PC-3 (cell line): ENCODE data around the gene IL18RAP. TPM values are rescaled to one million over a fixed set of nuclear protein-coding genes. Genes with fewer than 3 reads are reported as not detected.

ENCODE experiments used
- ATAC-seq: fragments of 200-7000 bp; cut with Tn5 transposase; 2 replicates; pipeline ENCODE4 v1.9.1; 2020; ENCODE audit warnings: mild to moderate bottlenecking, moderate library complexity
- BruUV-seq: library from RNA; stranded (reverse); fragments of 400-500 nt; replicated peaks from 2 replicates; lab custom pipeline; 2021; lab: Mats Ljungman, UMichigan
- CTCF ChIA-PET: fragments of 300-600 bp; sonication (Branson Sonifier 250); formaldehyde crosslinking; loops from one replicate; lab custom pipeline; 2022; ENCODE audit warnings: antibody characterized with exemption; lab: Charles Lee
- POLR2A ChIA-PET: fragments of 300-600 bp; sonication (Branson Sonifier 250); formaldehyde crosslinking; loops from one replicate; lab custom pipeline; 2022; ENCODE audit warnings: antibody characterized with exemption; ENCODE audit not compliant: unreplicated experiment; lab: Charles Lee
- DNase-seq: peaks from one replicate; pipeline ENCODE4 v3.0.0-alpha.2; 2015
- H2AFZ ChIP-seq: fragments of 300-600 bp; sonication (generic); 2 replicates; pipeline ENCODE4 v1.6.0; 2016; ENCODE audit warnings: antibody characterized with exemption, low read length
- H3F3A ChIP-seq: fragments of 300-600 bp; sonication (generic); one replicate; pipeline ENCODE4 v1.6.0; 2017; ENCODE audit warnings: antibody characterized with exemption, low read length, control low read depth, mild to moderate bottlenecking; ENCODE audit not compliant: unreplicated experiment
- H3K27ac ChIP-seq: fragments of 300-600 bp; sonication (generic); 2 replicates; pipeline ENCODE4 v1.5.1; 2016; ENCODE audit warnings: mild to moderate bottlenecking, low read length
- H3K27me3 ChIP-seq: fragments of 300-600 bp; sonication (generic); 2 replicates; pipeline ENCODE4 v1.6.1; 2016; ENCODE audit warnings: low read length, mixed read lengths
- H3K36me3 ChIP-seq: fragments of 300-600 bp; sonication (generic); 2 replicates; pipeline ENCODE4 v1.6.1; 2016; ENCODE audit warnings: low read depth, mixed run types, low read length, mixed read lengths
- H3K4me1 ChIP-seq: fragments of 300-600 bp; sonication (generic); 2 replicates; pipeline ENCODE4 v1.5.1; 2016; ENCODE audit warnings: low read length; ENCODE audit not compliant: insufficient read depth
- H3K4me2 ChIP-seq: fragments of 300-600 bp; sonication (generic); 2 replicates; pipeline ENCODE4 v1.6.0; 2016; ENCODE audit warnings: low read length
- H3K4me3 ChIP-seq: fragments of 300-600 bp; sonication (generic); 2 replicates; pipeline ENCODE4 v1.5.1; 2016; ENCODE audit warnings: mild to moderate bottlenecking, low read length, mixed read lengths
- H3K79me2 ChIP-seq: fragments of 300-600 bp; sonication (generic); 2 replicates; pipeline ENCODE4 v1.6.1; 2017; ENCODE audit warnings: low read length, mixed read lengths
- H3K9ac ChIP-seq: fragments of 300-600 bp; sonication (generic); 2 replicates; pipeline ENCODE4 v1.6.0; 2016; ENCODE audit warnings: mild to moderate bottlenecking, low read length
- H3K9me2 ChIP-seq: fragments of 300-600 bp; sonication (generic); replicated peaks from 2 replicates; pipeline ENCODE4 v1.6.1; 2016; ENCODE audit warnings: mixed run types, low read length, mixed read lengths
- H3K9me3 ChIP-seq: fragments of 300-600 bp; sonication (generic); 2 replicates; pipeline ENCODE4 v1.6.1; 2016; ENCODE audit warnings: low read length, mixed read lengths
- H4K20me1 ChIP-seq: fragments of 300-600 bp; sonication (generic); 2 replicates; pipeline ENCODE4 v1.6.1; 2016; ENCODE audit warnings: low read length, mixed read lengths
- CTCF ChIP-seq: fragments of 300-600 bp; sonication (generic); conservative IDR thresholded peaks from 2 replicates; pipeline ENCODE4 v1.5.1; 2017; ENCODE audit warnings: antibody characterized with exemption, low read depth, mild to moderate bottlenecking, low read length
- EZH2 ChIP-seq: fragments of 300-600 bp; sonication (generic); IDR thresholded peaks from one replicate; pipeline ENCODE4 v1.6.1; 2017; ENCODE audit warnings: antibody characterized with exemption, mild to moderate bottlenecking, low read length; ENCODE audit not compliant: unreplicated experiment
- EZH2phosphoT487 ChIP-seq: fragments of 300-600 bp; sonication (generic); IDR thresholded peaks from 2 replicates; pipeline ENCODE4 v1.6.1; 2018; ENCODE audit warnings: mild to moderate bottlenecking, antibody characterized with exemption, low read length, borderline replicate concordance
- intact Hi-C: fragments of 100-400 bp; cut with micrococcal nuclease; formaldehyde crosslinking; loops from 2 replicates; pipeline ENCODE4 v1.9.0; 2023
- total RNA-seq: library from RNA; depleted of rRNA; stranded (reverse); fragments of >200 nt; gene quantifications from 2 replicates; pipeline ENCODE4 v1.2.3, GENCODE V29; 2014

Gene IL18RAP
- total RNA-seq, 1 experiment from 2014 or later: not detected

- ATAC-seq (no peak), DNase-seq (no peak)
- TF ChIP-seq EZH2: no peak
- TF ChIP-seq EZH2phosphoT487: no peak
- no peak for TF ChIP-seq CTCF
- Histone ChIP-seq H3K9me3 (no peaks in the 10 kb centered on the region), H3K79me2 (no peaks in the 10 kb centered on the region), H3K9me2 (no peaks in the 10 kb centered on the region), H3F3A (no peaks in the 10 kb centered on the region), H2AFZ (no peak overlapping the region), H4K20me1 (no peaks in the 10 kb centered on the region), H3K27ac (no peak overlapping the region), H3K9ac (no peak overlapping the region), H3K4me3 (no peak overlapping the region), H3K27me3 (peaks cover 47% of the 10 kb centered on the region), H3K4me2 (no peak overlapping the region), H3K4me1 (no peaks in the 10 kb centered on the region), H3K36me3 (no peaks in the 10 kb centered on the region)
- POLR2A ChIA-PET: interaction anchor here (0.6 kb wide), 1 partner anchor 74 kb away, joined by 3 read pairs; no protein-coding TSS in a partner anchor
- CTCF ChIA-PET: no interaction called here
- BruUV-seq: no TSS peak
- intact Hi-C loops: no loop called here
These were observed 2.7 kb upstream of the IL18RAP start for GRCh38 chr2:102420290-102420689.

GRCh38 chr2:102421890-102422759 lies 835 bp upstream of the IL18RAP start:
- no peaks in the 10 kb centered on the region for H4K20me1 ChIP-seq
- DNase-seq: no peak
- H3K27ac ChIP-seq: no peak overlapping the region
- POLR2A ChIA-PET: interaction anchor here (0.6 kb wide), 1 partner anchor 564 kb away, joined by 5 read pairs; no protein-coding TSS in a partner anchor
- CTCF ChIA-PET: interaction anchor here (0.6 kb wide), 1 partner anchor 116 kb away, joined by 3 read pairs; no protein-coding TSS in a partner anchor
- H3F3A ChIP-seq: no peaks in the 10 kb centered on the region
- no peak for ATAC-seq
- H3K9me2 ChIP-seq: no peaks in the 10 kb centered on the region
- H3K4me3 ChIP-seq: no peak overlapping the region
- H3K9me3 ChIP-seq: no peaks in the 10 kb centered on the region
- H3K27me3 ChIP-seq: peaks cover 47% of the 10 kb centered on the region
- intact Hi-C loops: no loop called here
- H3K79me2 ChIP-seq: no peaks in the 10 kb centered on the region
- BruUV-seq: no TSS peak
- no peak overlapping the region for H3K4me2 ChIP-seq
- TF ChIP-seq CTCF: no peak
- TF ChIP-seq EZH2: no peak
- TF ChIP-seq EZH2phosphoT487: no peak
- no peaks in the 10 kb centered on the region for H3K36me3 ChIP-seq
- no peaks in the 10 kb centered on the region for H3K4me1 ChIP-seq
- H2AFZ ChIP-seq: no peak overlapping the region
- no peak overlapping the region for H3K9ac ChIP-seq

GRCh38 chr2:102423368-102423767 lies 408 bp downstream of the IL18RAP start:
- Histone ChIP-seq H3K4me1 (no peaks in the 10 kb centered on the region), H3K4me2 (no peak overlapping the region), H3K36me3 (no peaks in the 10 kb centered on the region), H3K9me3 (no peaks in the 10 kb centered on the region), H3K79me2 (no peaks in the 10 kb centered on the region), H3K9me2 (no peaks in the 10 kb centered on the region), H3K9ac (no peak overlapping the region), H4K20me1 (no peaks in the 10 kb centered on the region), H3K27me3 (peaks cover 51% of the 10 kb centered on the region), H3K4me3 (no peak overlapping the region), H3F3A (no peaks in the 10 kb centered on the region), H2AFZ (no peak overlapping the region), H3K27ac (no peak overlapping the region)
- ATAC-seq (no peak), DNase-seq (no peak)
- intact Hi-C loops: no loop called here
- TF ChIP-seq EZH2 (no peak), CTCF (no peak), EZH2phosphoT487 (no peak)
- ChIA-PET POLR2A (no interaction called here), CTCF (interaction anchor here (1.0 kb wide), 1 partner anchor 19 kb away, joined by 3 read pairs; no protein-coding TSS in a partner anchor)
- BruUV-seq: no TSS peak
